Hematopoietic multipotent progenitor cell treated with erythropoietin and hydrocortisone succinate and interleukin-3 and kit ligand, for 8 days (in vitro differentiated cells): ENCODE measurements around the gene ZNF302.

ENCODE experiments used
- DNase-seq: peaks from one replicate; pipeline ENCODE4 v3.0.0-alpha.2; 2015

The ZNF302 gene

DNA sequence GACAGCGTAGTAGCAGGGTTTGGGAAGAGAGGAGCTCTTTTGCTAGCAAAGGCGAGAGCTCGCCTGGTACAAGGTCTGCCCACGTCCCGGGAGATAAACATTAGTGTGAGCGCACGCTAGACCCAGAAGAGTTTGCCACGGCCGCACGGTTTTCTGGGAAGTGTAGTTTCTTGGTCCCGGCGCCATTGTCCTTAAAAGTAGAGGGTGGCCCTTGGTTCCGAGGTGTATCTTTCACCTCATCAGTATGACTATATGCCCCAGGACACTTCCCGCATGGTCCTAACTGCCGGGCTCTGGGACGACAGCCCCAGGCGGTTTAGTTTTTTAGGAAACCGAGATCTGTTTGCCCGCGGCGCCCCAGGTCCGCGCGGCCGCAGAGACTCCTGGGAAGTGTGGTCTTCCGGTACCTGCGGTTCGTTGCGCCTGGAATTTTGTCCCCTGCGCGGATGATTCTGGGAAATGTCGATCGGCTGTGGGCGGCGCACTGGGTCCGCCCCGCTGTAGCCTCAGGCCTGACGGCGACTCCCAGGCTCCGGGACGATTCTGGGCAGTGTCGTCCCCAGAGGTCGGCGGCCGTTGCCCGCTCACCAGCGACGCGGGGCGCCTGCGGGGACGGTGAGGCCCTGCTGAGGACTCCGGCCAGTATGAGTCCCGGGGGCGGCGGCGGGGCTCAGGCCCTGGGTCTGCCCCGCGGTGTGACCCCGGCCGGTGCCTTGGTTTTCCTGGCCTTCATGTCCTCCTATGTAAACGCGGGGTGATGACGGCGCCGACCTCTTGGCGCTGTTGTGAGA is 56.5 kb downstream of the ZNF302 start, which contains the start of gene ZNF181:
Gene ZNF181 (plus strand): TSS at position 498 of the 791 bp plus-strand sequence. CDS start 795 bp downstream, outside the sequence.
- peak; percentile 95 for DNase-seq

- DNase-seq = no peak
Measured at GRCh38 chr19:34734537-34735103, 57.1 kb downstream of the ZNF302 start.
